PC-9 (cell line): ENCODE data around the gene C1orf232. TPM values are rescaled to one million over a fixed set of nuclear protein-coding genes. Genes with fewer than 3 reads are reported as not detected.

Experiments
- BruUV-seq: library from RNA; stranded (reverse); fragments of 400-500 nt; replicated peaks from 2 replicates; lab custom pipeline; 2021; lab: Mats Ljungman, UMichigan
- CTCF ChIA-PET: fragments of 300-600 bp; sonication (Branson Sonifier 250); formaldehyde crosslinking; loops from one replicate; lab custom pipeline; 2022; ENCODE audit warnings: antibody characterized with exemption; lab: Charles Lee
- POLR2A ChIA-PET: fragments of 300-600 bp; sonication (Branson Sonifier 250); formaldehyde crosslinking; loops from one replicate; lab custom pipeline; 2022; ENCODE audit warnings: antibody characterized with exemption; ENCODE audit not compliant: unreplicated experiment; lab: Charles Lee
- DNase-seq, 2 experiments: peaks; one replicate each; pipeline versions ENCODE4 v3.0.0 to v3.0.0-alpha.2; 2015 to 2022; ENCODE audit warnings: mixed read lengths in 1 of 2
- H2AFZ ChIP-seq: fragments of 200-600 bp; sonication (generic); 2 replicates; pipeline ENCODE4 v1.8.1; 2017; ENCODE audit warnings: antibody characterized with exemption
- H3F3A ChIP-seq: fragments of 200-600 bp; sonication (generic); 2 replicates; pipeline ENCODE4 v1.8.1; 2017; ENCODE audit warnings: antibody characterized with exemption, mild to moderate bottlenecking, low read depth; ENCODE audit not compliant: insufficient read depth
- H3K27ac ChIP-seq: fragments of 200-600 bp; sonication (generic); 2 replicates; pipeline ENCODE4 v1.6.1; 2016; ENCODE audit warnings: mixed run types
- H3K27me3 ChIP-seq: fragments of 200-600 bp; sonication (generic); 2 replicates; pipeline ENCODE4 v1.6.1; 2016; ENCODE audit warnings: low read depth, mixed run types; ENCODE audit not compliant: insufficient read depth
- H3K36me3 ChIP-seq: fragments of 200-600 bp; sonication (generic); 2 replicates; pipeline ENCODE4 v1.6.1; 2016; ENCODE audit warnings: low read depth, mixed run types
- H3K4me1 ChIP-seq: fragments of 200-600 bp; sonication (generic); replicated peaks from 2 replicates; pipeline ENCODE4 v1.6.1; 2016; ENCODE audit warnings: mixed run types; ENCODE audit not compliant: insufficient read depth
- H3K4me2 ChIP-seq: fragments of 200-600 bp; sonication (generic); 2 replicates; pipeline ENCODE4 v1.6.1; 2017; ENCODE audit warnings: mixed run types
- H3K4me3 ChIP-seq: fragments of 200-600 bp; sonication (generic); 2 replicates; pipeline ENCODE4 v1.6.1; 2016; ENCODE audit warnings: mixed run types
- H3K79me2 ChIP-seq: fragments of 200-600 bp; sonication (generic); 2 replicates; pipeline ENCODE4 v1.6.1; 2017; ENCODE audit warnings: low read depth, mixed run types
- H3K9me2 ChIP-seq: fragments of 200-600 bp; sonication (generic); 2 replicates; pipeline ENCODE4 v1.8.1; 2017; ENCODE audit warnings: mild to moderate bottlenecking; ENCODE audit not compliant: insufficient read depth
- H3K9me3 ChIP-seq: fragments of 200-600 bp; sonication (generic); 2 replicates; pipeline ENCODE4 v1.8.1; 2016; ENCODE audit warnings: low read depth; ENCODE audit not compliant: insufficient read depth
- H4K20me1 ChIP-seq: fragments of 200-600 bp; sonication (generic); 2 replicates; pipeline ENCODE4 v1.8.1; 2017; ENCODE audit not compliant: insufficient read depth
- EZH2 ChIP-seq: fragments of 200-600 bp; sonication (generic); IDR thresholded peaks from 2 replicates; pipeline ENCODE4 v1.8.0; 2017; ENCODE audit warnings: antibody characterized with exemption, low read depth
- intact Hi-C: fragments of 100-400 bp; cut with micrococcal nuclease; formaldehyde crosslinking; loops from one replicate; pipeline ENCODE4 v1.10.0; 2022; ENCODE audit not compliant: unreplicated experiment
- total RNA-seq: library from RNA; stranded (reverse); gene quantifications from 2 replicates; pipeline ENCODE4 v1.2.3, GENCODE V29; 2021
- TF ChIP-seq, protein P1 (sequence below): fragments of 200-600 bp; sonication (generic); conservative IDR thresholded peaks from 2 replicates; pipeline ENCODE4 v1.6.1; 2017; ENCODE audit warnings: mixed run types, antibody characterized with exemption, mild to moderate bottlenecking, moderate library complexity

Gene C1orf232
- total RNA-seq, 1 experiment from 2014 or later: not detected

- H3K9me3 ChIP-seq: no peaks in the 10 kb centered on the region
- H3K79me2 ChIP-seq: no peaks in the 10 kb centered on the region
- no peaks in the 10 kb centered on the region for H3K4me1 ChIP-seq
- H3K27ac ChIP-seq: no peak overlapping the region
- ChIA-PET POLR2A (no interaction called here), CTCF (no interaction called here)
- intact Hi-C loops: no loop called here
- no peaks in the 10 kb centered on the region for H3K27me3 ChIP-seq
- TF ChIP-seq EZH2: no peak
- TF ChIP-seq, protein P1, sequence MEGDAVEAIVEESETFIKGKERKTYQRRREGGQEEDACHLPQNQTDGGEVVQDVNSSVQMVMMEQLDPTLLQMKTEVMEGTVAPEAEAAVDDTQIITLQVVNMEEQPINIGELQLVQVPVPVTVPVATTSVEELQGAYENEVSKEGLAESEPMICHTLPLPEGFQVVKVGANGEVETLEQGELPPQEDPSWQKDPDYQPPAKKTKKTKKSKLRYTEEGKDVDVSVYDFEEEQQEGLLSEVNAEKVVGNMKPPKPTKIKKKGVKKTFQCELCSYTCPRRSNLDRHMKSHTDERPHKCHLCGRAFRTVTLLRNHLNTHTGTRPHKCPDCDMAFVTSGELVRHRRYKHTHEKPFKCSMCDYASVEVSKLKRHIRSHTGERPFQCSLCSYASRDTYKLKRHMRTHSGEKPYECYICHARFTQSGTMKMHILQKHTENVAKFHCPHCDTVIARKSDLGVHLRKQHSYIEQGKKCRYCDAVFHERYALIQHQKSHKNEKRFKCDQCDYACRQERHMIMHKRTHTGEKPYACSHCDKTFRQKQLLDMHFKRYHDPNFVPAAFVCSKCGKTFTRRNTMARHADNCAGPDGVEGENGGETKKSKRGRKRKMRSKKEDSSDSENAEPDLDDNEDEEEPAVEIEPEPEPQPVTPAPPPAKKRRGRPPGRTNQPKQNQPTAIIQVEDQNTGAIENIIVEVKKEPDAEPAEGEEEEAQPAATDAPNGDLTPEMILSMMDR: no peak
- no peaks in the 10 kb centered on the region for H4K20me1 ChIP-seq
- H3K4me3 ChIP-seq: no peak overlapping the region
- H2AFZ ChIP-seq: no peak overlapping the region
- H3K4me2 ChIP-seq: no peak overlapping the region
- BruUV-seq: no TSS peak
- DNase-seq: no peak
- H3K36me3 ChIP-seq: 0 out of 2 replicates have a peak, but pooled peaks cover 6% of the 10 kb centered on the region
- no peaks in the 10 kb centered on the region for H3F3A ChIP-seq
- H3K9me2 ChIP-seq: no peaks in the 10 kb centered on the region
Measured at GRCh38 chr1:26187882-26188281, 19.1 kb upstream of the C1orf232 start.

GRCh38 chr1:26184883-26185282 is 16.1 kb upstream of the C1orf232 start:
- TF ChIP-seq, protein P1: no peak
- no peak for TF ChIP-seq EZH2
- Histone ChIP-seq H3K27me3 (no peaks in the 10 kb centered on the region), H3K27ac (no peak overlapping the region), H3K9me3 (no peaks in the 10 kb centered on the region), H3K9me2 (no peaks in the 10 kb centered on the region), H3K4me2 (no peak overlapping the region), H3K4me1 (peaks cover 16% of the 10 kb centered on the region), H3K36me3 (peaks cover 6% of the 10 kb centered on the region; the same call in 1 of the 2 replicates), H4K20me1 (no peaks in the 10 kb centered on the region), H3K4me3 (no peak overlapping the region), H2AFZ (no peak overlapping the region), H3K79me2 (no peaks in the 10 kb centered on the region), H3F3A (peaks cover 9% of the 10 kb centered on the region; the same call in 1 of the 2 replicates)
- DNase-seq: no peak
- no TSS peak for BruUV-seq
- ChIA-PET POLR2A (no interaction called here), CTCF (no interaction called here)
- intact Hi-C loops: no loop called here

- POLR2A ChIA-PET: no interaction called here
- H3K36me3 ChIP-seq: peaks cover 6% of the 10 kb centered on the region; the same call in 1 of the 2 replicates
- CTCF ChIA-PET: no interaction called here
Measured at GRCh38 chr1:26184086-26184485, 15.3 kb upstream of the C1orf232 start.

More at GRCh38 chr1:26184086-26184485, 15.3 kb upstream of the C1orf232 start:
- peaks cover 16% of the 10 kb centered on the region for H3K4me1 ChIP-seq
- no peak overlapping the region for H3K4me2 ChIP-seq
- no peak overlapping the region for H3K4me3 ChIP-seq
- TF ChIP-seq EZH2: no peak
- TF ChIP-seq, protein P1: no peak
- no peaks in the 10 kb centered on the region for H3K9me3 ChIP-seq
- no peaks in the 10 kb centered on the region for H3K9me2 ChIP-seq
- no peaks in the 10 kb centered on the region for H4K20me1 ChIP-seq
- H2AFZ ChIP-seq: no peak overlapping the region
- DNase-seq: no peak
- H3K27ac ChIP-seq: no peak overlapping the region
- peaks cover 9% of the 10 kb centered on the region; the same call in 1 of the 2 replicates for H3F3A ChIP-seq
- no peaks in the 10 kb centered on the region for H3K27me3 ChIP-seq
- intact Hi-C loops: no loop called here
- H3K79me2 ChIP-seq: no peaks in the 10 kb centered on the region
- BruUV-seq: no TSS peak
